ENCODE data around the gene SUZ12.
A peak's percentile ranks its signal among the peaks of the same experiment; 100 is the strongest.
"Not testable (repeated sequence)": the region's sequence is repeated elsewhere in the genome, so short reads cannot be mapped to it uniquely, and the experiment has no call there.

Gene SUZ12

GRCh38 chr17:31964131-31964530 lies 27.3 kb downstream of the SUZ12 start:
- DNase-seq = not testable (repeated sequence)

DNA sequence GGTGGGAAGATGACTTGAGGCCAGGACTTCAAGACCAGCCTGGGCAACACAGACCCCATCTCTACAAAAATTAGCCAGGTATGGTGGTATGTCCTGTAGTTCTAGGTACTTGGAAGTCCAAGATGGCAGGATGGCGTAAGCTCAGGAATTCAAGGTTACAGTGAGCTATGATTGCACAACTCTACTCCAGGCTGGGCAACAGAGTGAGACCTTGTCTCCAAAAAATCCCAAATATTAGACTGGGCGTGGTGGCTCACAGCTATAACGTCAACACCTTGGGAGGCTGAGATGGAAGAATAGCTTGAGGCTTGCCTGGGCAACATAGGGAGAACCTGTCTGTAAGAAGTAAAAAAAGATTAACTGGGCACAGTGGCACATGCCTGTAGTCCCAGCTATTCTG lies 30.8 kb downstream of the SUZ12 start:
- DNase-seq = no peak

- not testable (repeated sequence) for DNase-seq
These were observed 33.6 kb downstream of the SUZ12 start for GRCh38 chr17:31970416-31970815.

- not testable (repeated sequence) for DNase-seq
These were observed 37.7 kb downstream of the SUZ12 start for GRCh38 chr17:31974269-31975071.

DNA sequence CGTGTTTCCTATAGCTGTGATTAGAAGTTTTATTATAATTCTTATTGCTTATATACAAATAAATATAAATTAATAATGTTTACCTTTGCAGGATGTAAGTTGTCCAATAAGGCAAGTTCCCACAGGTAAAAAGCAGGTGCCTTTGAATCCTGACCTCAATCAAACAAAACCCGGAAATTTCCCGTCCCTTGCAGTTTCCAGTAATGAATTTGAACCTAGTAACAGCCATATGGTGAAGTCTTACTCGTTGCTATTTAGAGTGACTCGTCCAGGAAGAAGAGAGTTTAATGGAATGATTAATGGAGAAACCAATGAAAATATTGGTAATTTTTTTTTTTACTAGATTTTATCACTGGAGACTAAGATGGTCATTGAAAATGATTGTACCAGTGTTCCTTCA lies 38.6 kb downstream of the SUZ12 start:
- not testable (repeated sequence) for DNase-seq

DNA sequence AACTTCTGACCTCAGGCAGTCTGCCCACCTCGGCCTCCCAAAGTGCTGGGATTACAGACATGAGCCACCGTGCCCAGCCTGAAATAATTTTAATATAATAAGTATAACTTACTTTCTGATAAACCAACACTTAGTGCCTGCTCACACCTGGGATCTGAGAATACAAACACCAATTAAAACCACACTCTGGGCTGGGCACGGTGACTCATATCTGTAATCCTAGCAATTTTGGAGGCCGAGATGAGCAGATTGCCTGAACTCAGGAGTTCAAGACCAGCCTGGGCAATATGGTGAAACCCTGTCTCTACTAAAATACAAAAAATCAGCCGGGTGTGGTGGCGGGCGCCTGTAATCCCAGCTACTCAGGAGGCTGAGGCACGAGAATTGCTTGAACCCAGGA lies 55.0 kb downstream of the SUZ12 start:
- not testable (repeated sequence) for DNase-seq

DNA sequence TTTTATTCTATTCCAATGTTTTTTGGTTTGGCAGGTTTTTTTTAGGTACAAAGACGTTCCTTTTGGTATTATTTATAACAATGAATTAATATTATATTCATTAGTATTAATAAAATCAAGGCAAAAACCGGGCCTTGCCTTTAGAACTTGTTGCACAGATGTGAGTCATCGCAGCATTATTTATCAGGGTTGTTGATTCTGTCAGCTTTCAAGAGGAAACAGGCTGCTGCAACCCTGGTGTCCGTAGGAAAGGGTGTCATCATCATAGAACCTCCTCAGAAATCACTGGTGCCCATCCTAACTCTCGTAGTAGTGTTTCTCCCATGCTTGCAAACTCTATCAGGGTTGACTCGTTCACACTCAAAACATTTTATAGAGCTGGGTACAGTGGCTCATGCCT lies 60.2 kb downstream of the SUZ12 start:
- no peak for DNase-seq

DNA sequence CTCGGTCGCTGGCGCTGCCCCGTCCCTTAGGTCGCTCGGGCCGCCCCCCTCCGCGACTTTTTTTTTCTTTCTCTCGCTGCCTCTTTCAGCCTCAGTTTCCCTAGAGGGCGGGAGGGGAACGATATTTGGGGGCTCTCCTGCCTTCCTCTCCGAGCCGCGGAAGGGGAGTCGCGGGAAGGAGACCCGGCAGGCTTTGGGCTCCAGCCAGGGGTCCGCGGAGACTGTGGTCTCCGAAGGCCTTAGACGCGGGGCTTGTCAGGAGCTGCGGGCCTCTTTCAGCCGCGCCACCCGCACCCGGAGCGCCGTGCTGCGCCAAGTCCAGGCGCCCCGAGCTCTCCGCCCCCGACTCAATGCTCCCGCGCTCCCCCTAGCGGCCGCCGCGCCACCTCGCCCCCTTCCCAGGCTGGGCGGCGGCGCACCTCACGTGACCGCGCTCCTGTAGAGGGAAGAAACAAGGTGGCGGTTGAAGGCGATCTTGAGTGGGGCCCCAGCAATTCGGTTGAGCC lies 70.2 kb downstream of the SUZ12 start, which contains the start of gene LRRC37B:
Gene LRRC37B (plus strand): TSS at position 427 of the 506 bp plus-strand sequence. CDS start 14,010 bp downstream, outside the sequence.
- peak; percentile 80 for DNase-seq

GRCh38 chr17:32007463-32008298 lies 70.9 kb downstream of the SUZ12 start:
- peak; percentile 13 for DNase-seq

DNA sequence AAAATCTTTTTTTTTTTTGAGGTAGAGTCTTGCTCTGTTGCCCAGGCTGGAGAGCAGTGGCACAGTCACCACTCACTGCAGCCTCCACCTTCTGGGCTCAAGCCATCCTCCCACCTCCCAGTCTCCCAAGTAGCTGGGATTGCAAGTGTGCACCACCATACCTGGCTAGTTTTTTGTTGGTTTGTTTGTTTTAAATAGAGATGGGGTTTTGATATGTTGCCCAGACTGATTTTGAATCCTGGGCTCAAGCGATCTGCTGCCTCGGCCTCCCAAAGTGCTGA lies 72.4 kb downstream of the SUZ12 start:
- DNase-seq = no peak

DNA sequence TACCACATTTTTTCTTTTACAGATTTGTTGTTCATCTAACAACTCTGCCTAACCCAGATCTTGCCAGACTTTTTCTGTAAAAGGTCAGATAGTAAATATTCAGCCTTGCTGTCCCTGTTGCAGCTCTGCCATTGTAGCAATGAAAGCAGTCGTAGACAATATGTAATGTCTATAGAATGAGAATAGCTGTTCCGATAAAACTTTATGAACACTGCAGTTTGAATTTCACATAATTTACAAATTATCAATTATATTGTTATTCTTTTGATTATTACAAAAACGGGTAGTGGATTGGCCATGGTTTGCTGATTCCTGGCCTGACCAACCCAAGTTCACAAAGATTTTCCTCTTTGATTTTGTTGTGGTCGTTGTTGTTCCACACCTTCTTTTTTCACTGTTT lies 73.3 kb downstream of the SUZ12 start:
- no peak for DNase-seq

DNA sequence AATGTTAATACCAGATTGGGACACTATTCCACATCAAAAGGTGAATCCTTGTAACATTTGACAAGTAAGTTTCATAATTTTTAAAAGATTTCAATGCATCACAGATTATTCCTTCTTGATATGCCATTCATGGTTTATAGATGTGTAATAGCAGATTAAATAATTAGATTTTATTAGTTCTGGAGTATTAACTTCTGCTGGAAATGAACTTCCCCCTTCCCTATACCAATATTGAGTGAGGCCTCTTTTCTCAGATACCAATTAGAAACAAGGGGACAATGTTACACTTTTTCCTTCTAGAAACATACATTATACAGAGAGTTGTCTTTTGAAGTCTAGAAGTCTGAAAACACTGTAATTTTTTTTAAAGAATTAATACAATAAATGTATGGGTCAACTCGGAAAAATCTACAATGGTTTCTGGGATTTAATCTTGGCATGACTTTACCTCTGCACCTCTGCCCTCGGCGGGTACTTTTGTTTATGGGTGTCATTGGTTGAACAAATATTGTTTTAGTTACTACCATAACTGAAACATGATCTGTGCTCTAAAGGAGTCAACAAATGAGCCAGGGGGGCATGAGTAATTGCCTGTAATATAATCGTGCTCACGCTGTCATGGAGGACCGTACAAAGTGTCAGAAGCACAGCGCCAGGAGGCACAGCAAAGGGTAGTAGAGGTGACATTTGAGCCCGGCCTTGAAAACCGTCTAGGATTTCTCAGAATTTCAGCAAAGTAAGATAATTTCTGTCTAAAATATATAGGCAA lies 78.6 kb downstream of the SUZ12 start:
- no peak for DNase-seq

DNA sequence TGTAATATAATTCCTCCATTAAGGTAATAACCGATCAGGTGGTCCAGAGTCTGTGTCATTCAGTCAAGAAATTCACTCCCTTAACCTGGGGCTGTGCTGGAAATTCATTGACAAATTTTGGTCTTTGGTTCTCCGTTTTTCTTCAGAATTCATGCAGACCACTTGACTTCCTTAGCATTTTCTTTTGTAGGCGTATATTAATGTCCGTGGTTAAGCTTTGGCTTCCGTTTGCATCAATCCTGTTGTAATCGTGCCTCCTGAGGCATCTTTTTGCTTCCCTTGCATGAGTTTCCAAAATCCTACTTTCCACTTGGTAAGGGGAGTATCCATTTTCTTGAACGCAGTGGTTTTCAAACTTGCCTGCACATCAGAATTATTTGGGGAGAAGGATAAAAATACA lies 79.4 kb downstream of the SUZ12 start:
- DNase-seq = no peak

GRCh38 chr17:32019228-32019627 lies 82.4 kb downstream of the SUZ12 start:
- DNase-seq = no peak

- DNase-seq = no peak
These were observed 84.3 kb downstream of the SUZ12 start for GRCh38 chr17:32020943-32021614.

- DNase-seq = no peak
These were observed 84.8 kb downstream of the SUZ12 start for GRCh38 chr17:32021615-32021955.

DNA sequence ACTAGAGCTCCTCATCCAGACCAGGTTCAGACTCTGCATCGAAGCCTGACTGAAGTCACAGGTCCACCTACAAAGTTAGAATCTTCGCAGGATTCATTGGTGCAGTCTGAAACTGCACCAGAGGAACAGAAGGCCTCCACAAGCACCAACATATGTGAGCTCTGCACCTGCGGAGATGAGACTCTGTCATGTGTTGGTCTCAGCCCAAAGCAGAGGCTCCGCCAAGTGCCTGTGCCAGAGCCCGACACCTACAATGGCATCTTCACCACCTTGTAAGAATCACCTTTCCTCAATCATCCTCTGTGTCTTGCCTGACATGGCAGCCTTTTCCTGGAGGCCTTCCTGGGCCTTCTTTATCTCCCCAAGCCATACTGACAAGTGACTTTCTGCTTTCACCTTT lies 85.7 kb downstream of the SUZ12 start:
- DNase-seq = not testable (repeated sequence)

DNA sequence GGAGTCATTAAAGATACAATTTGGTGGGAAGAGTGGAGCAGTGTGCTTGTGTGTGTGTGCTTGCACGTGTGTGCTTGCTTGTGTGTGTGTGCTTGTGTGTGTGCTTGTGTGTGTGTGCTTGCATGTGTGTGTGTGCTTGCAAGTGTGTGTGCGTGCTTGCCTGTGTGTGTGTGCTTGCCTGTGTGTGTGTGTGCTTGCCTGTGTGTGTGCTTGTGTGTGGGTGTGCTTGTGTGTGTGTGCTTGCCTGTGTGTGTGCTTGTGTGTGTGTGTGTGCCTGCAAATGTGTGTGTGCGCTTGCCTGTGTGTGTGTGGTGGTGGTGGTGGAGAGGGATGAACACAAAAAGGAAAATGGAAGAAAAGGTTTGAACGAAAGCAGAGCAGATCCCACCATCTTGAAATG lies 90.5 kb downstream of the SUZ12 start:
- DNase-seq = not testable (repeated sequence)

GRCh38 chr17:32033223-32033622 lies 96.4 kb downstream of the SUZ12 start:
- no peak for DNase-seq

GRCh38 chr17:32033812-32034211 lies 97.0 kb downstream of the SUZ12 start:
- DNase-seq = not testable (repeated sequence)

DNA sequence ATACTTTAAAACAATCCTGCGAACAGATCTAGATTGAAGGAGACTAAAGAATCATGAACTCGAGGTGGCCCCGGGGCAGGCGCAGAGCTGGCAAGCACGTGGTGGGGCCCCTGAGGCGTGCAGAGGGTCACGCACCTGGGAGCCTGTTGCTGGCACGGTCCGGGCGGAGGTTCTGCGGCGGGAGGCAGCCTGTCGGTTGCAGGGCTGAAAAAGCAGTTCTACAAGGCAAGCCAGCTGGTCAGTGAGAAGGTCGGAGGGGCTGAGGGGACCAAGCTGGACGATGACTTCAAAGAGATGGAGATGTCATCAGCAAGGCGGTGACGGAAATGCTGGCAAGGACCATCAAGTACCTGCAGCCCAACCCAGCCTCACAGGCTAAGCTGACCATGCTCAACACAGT lies 103.4 kb downstream of the SUZ12 start:
- not testable (repeated sequence) for DNase-seq

DNA sequence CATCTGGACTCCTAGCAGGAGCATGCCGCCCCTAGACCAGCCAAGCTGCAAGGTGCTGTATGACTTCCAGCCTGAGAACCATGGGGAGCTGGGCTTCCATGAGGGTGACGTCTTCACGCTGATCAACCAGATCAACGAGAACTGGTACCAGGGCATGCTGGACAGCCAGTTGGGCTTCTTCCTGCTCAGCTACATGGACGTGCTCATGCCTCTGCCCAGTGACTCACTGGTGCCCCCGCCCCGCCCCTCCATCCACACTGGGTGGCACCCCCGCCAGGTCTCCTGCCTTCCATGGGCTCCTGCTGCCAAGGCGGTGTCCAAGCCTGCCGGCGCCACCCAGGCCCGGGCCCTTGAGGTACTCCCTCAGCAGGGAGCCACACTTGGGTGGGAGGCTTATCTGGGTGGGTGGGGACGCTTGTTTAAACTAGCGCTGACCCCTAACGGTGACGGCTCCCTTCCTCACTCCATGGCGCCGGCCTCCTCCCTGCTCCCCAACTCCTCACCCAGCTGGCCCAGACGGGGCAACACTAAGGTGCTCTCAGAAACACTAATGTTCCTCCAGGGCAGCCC lies 104.6 kb downstream of the SUZ12 start:
- DNase-seq = not testable (repeated sequence)
